Prostate gland (tissue), 2 donors: ENCODE data around the gene P2RY13.

Experiments
- POLR2A ChIP-seq: fragments of 450-650 bp; IDR thresholded peaks from one replicate; pipeline ENCODE4 v1.6.1; 2016; ENCODE audit warnings: antibody characterized with exemption, mild to moderate bottlenecking
- POLR2AphosphoS5 ChIP-seq: sonication (generic); formaldehyde crosslinking; IDR thresholded peaks from one replicate; pipeline ENCODE4 v1.6.1; 2017; ENCODE audit warnings: antibody characterized with exemption
- TF ChIP-seq, protein P1 (sequence below), 4 experiments: fragments of 200-600 bp in 2 of 4; fragments of 450-650 bp in 2 of 4; sonication (generic) in 2 of 4; IDR thresholded peaks; 1 replicate in 3 of 4; 2 replicates in 1 of 4; pipeline ENCODE4 v1.5.1; 2016 to 2019; ENCODE audit warnings: antibody characterized with exemption in 4 of 4, mild to moderate bottlenecking in 2 of 4, moderate library complexity in 2 of 4

DNA sequence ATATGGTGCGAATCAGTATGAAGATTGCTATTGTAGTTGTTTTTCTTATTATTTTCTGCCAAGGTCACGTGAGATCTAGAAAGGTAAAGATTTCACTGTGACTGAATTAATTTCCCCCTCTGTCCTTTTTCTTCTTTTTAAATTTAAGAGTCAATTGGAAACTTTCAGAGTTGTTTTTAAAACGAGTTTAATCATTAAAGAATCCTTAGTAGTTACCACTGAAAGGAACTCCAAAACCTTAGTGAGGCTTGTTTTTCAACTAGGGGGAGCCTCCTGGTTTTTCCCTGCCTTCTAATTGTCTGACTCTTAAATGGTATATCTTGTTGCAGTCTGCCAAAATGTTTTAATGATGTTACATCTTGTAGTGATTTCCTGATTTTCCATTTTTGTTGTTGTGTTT is 37.6 kb upstream of the P2RY13 start:
- TF ChIP-seq POLR2A (no peak), POLR2AphosphoS5 (no peak)
- TF ChIP-seq, protein P1, sequence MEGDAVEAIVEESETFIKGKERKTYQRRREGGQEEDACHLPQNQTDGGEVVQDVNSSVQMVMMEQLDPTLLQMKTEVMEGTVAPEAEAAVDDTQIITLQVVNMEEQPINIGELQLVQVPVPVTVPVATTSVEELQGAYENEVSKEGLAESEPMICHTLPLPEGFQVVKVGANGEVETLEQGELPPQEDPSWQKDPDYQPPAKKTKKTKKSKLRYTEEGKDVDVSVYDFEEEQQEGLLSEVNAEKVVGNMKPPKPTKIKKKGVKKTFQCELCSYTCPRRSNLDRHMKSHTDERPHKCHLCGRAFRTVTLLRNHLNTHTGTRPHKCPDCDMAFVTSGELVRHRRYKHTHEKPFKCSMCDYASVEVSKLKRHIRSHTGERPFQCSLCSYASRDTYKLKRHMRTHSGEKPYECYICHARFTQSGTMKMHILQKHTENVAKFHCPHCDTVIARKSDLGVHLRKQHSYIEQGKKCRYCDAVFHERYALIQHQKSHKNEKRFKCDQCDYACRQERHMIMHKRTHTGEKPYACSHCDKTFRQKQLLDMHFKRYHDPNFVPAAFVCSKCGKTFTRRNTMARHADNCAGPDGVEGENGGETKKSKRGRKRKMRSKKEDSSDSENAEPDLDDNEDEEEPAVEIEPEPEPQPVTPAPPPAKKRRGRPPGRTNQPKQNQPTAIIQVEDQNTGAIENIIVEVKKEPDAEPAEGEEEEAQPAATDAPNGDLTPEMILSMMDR (IDR thresholded peaks at IDR 0.05): no peak
